Muscle layer of duodenum (tissue), 2 donors: ENCODE results near the gene SPATA18.

Experiments
- H3K27ac ChIP-seq: one replicate; pipeline ENCODE4 v1.7.0; 2013; ENCODE audit warnings: mild to moderate bottlenecking, low read length
- H3K27me3 ChIP-seq: one replicate; pipeline ENCODE4 v1.7.0; 2013; ENCODE audit warnings: low read depth, mild to moderate bottlenecking, control low read depth, low read length
- H3K36me3 ChIP-seq, 2 donors: one replicate each; pipeline ENCODE4 v1.7.0; 2013; ENCODE audit warnings: low read length in 2 of 2, control low read depth in 1 of 2, mild to moderate bottlenecking in 1 of 2; ENCODE audit not compliant: insufficient read depth in 2 of 2, control insufficient read depth in 1 of 2
- H3K4me1 ChIP-seq, 2 donors: one replicate each; pipeline ENCODE4 v1.7.0; 2013; ENCODE audit warnings: low read length in 2 of 2, mild to moderate bottlenecking in 2 of 2, control low read depth in 1 of 2, moderate library complexity in 1 of 2; ENCODE audit not compliant: insufficient read depth in 2 of 2, control insufficient read depth in 1 of 2
- H3K4me3 ChIP-seq, 2 donors: one replicate each; pipeline ENCODE4 v1.7.0; 2013; ENCODE audit warnings: low read length in 2 of 2, low read depth in 1 of 2, mild to moderate bottlenecking in 1 of 2
- H3K9me3 ChIP-seq, 2 donors: one replicate each; pipeline ENCODE4 v1.7.0; 2013; ENCODE audit warnings: low read length in 2 of 2, control low read depth in 1 of 2, mild to moderate bottlenecking in 1 of 2; ENCODE audit not compliant: control insufficient read depth in 1 of 2
- donor health status: healthy.

Gene SPATA18

DNA sequence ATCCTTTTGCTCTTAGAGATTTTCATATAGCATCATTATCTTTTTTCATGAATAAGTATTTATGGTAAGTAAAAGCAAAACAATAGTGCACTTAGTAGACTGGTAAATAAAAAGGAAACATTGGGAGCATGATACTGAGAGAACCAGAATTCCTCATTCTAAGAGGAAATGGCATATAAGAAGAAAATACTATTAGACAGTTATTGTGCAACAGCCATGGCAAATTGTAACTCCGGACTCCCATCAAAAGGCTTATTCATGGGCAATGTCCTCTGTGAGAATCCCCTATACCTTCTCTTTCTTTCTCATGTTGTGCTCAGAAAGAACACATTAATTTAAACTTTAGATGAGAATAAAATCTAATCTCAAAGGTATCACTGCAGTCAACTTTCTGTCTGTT is 42.4 kb downstream of the SPATA18 start:
- Histone ChIP-seq H3K36me3 (no peaks in the 10 kb centered on the region), H3K4me3 (no peak overlapping the region), H3K27me3 (no peaks in the 10 kb centered on the region), H3K4me1 (no peaks in the 10 kb centered on the region), H3K27ac (no peak overlapping the region), H3K9me3 (no peaks in the 10 kb centered on the region)

DNA sequence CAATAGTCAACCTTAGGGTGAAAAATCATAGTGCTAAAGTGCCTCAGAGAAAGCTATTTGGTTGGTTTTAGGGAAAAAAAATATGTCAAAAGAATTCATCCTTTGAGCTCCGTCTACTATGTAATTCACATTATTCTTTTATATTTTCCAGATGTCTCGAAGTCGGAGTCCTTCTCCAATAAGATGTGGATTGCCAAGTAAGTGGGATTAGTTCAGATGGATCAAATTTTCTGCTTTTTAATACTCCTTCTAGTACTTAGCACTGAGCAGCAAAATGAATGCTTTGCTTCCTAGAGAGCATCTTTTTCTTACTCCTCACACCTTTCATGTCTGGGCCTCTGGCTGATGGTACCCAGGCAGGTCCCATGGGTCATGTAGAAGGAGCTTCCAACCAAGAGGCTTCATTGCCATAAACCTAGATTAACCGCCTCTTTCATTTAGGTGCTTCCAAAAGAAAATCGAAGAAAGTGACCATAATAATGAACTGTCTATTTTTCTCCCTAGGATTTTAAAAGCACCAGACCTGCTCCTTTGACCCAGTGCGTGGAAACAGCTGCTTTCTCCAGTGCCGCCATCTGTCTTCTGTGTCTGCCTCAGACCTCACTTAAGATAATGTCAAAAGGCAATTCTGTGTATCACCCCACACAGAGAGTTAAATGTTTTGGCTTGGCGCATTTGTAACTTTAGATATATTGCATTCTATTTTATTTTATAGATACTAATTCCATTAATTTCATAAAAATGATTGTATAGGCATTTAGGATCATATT is 43.5 kb downstream of the SPATA18 start:
- H3K9me3 ChIP-seq = no peaks in the 10 kb centered on the region
- H3K36me3 ChIP-seq = no peaks in the 10 kb centered on the region

DNA sequence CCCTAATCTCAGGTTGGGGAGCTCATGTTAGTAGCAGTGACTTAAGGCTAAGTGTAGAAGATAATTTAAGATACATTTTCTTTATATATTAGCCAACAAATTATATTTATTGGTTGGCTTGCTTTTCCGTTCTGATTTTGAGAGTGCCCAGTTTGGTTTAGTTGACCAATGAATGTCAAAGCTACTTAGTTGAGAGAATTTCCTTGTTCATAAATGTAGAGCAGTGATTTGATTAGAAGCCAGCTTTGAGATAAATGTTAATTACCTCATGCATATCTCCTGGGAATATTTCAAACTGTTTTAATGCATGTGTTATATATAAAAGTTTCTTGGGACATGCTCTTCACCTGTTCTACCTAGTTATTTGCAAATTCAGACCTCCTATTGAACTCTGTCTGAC is 44.3 kb downstream of the SPATA18 start:
- H3K27ac ChIP-seq = no peak overlapping the region
- no peaks in the 10 kb centered on the region for H3K36me3 ChIP-seq
- no peaks in the 10 kb centered on the region for H3K4me1 ChIP-seq
- H3K9me3 ChIP-seq = no peaks in the 10 kb centered on the region
- no peaks in the 10 kb centered on the region for H3K27me3 ChIP-seq
- H3K4me3 ChIP-seq = no peak overlapping the region

More for the DNA sequence above, 43.5 kb downstream of the SPATA18 start:
- Histone ChIP-seq H3K27ac (no peak overlapping the region), H3K4me1 (no peaks in the 10 kb centered on the region), H3K4me3 (no peak overlapping the region), H3K27me3 (no peaks in the 10 kb centered on the region)

DNA sequence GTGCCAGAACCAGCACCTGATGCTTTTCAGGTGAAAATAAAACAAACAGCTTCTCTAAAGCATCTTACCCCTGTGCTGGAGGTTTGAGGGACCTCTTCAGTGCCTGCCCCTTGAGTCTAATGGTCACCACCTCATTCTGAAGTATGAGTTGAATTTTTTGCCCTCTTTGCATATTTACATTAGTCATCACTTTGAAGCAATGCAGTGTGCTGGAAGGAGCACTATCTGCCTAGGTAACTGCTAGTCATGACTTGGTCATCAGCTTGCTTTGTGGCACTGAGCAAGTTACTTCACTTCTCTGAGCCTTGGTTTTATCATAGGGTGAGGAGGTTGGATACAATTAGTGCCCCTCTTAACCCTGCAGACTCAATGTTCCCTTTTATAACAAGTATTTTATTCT is 44.9 kb downstream of the SPATA18 start:
- Histone ChIP-seq H3K4me1 (no peaks in the 10 kb centered on the region), H3K4me3 (no peak overlapping the region), H3K27me3 (no peaks in the 10 kb centered on the region), H3K27ac (no peak overlapping the region), H3K9me3 (no peaks in the 10 kb centered on the region), H3K36me3 (no peaks in the 10 kb centered on the region)

DNA sequence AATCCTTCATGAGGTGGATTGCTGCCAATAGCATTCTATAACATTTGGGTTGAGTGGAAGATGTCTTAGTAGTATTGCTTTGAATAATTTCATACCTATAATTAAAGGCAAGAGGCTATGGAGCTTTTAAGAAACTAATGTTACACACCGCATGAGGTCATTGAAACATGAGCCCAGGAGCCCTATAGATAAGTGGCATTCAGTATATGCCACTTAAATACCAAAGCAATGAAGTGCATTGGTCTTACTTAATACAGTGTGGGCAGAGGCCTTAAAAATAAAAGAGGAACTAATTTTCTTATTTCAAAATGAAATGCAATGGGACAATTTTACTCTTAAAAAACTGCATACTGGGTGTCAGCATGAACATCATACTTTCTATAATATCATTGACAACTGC is 47.5 kb downstream of the SPATA18 start:
- no peaks in the 10 kb centered on the region for H3K36me3 ChIP-seq

DNA sequence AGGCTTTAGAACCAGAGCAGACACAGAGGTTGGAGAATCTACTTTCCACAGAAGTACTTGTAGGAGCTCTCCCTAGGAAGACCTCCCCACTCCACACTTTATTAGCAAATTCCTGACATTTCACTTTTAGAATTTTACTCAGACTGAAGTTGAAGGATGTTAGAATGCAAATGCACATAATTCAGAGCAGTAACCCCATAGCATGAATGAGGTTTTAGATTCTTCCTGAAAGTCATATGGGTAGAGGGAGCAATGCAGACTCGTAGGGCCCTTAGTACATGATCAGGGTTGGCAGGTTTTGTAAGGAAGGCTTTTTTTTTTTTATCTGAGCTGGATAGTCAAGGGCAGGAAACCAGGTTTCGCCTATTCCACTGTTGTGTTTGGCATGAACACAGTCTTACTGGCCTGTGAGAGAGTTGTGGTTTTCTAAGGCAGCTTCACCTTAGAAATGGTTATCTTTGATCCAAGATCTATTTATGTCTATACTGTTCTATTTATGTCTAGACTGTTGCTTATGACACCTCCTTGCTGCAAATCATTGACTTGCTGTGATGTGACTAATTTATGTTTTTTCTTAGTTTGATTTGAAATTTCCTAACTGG is 48.9 kb downstream of the SPATA18 start:
- H3K27ac ChIP-seq = no peak overlapping the region
- H3K36me3 ChIP-seq = no peaks in the 10 kb centered on the region
- no peaks in the 10 kb centered on the region for H3K9me3 ChIP-seq
- H3K4me3 ChIP-seq = no peak overlapping the region
- no peaks in the 10 kb centered on the region for H3K27me3 ChIP-seq
- H3K4me1 ChIP-seq = no peaks in the 10 kb centered on the region

More for the DNA sequence above, 47.5 kb downstream of the SPATA18 start:
- Histone ChIP-seq H3K9me3 (no peaks in the 10 kb centered on the region), H3K27ac (no peak overlapping the region), H3K4me3 (no peak overlapping the region), H3K27me3 (no peaks in the 10 kb centered on the region), H3K4me1 (no peaks in the 10 kb centered on the region)

DNA sequence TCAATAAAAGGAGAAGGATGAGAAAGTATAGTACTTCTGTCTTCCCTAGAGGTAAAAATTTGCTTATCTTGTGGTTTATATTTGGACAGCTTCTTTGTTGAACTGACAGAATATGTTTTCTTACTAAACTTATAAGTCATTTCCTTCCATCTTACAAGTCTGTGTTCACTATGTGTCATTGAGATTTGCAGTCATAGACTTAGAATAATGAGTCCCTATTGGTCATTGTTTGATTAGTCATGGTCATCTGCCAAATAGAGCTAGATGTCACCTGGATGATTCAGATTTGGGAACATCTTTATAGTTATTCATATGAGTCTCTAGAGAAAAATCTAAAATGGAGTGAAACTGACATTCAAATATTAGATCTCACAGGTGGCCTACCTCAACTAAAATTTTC is 51.5 kb downstream of the SPATA18 start:
- Histone ChIP-seq H3K9me3 (no peaks in the 10 kb centered on the region), H3K27ac (no peak overlapping the region), H3K4me3 (no peak overlapping the region), H3K36me3 (no peaks in the 10 kb centered on the region), H3K27me3 (no peaks in the 10 kb centered on the region), H3K4me1 (no peaks in the 10 kb centered on the region)

DNA sequence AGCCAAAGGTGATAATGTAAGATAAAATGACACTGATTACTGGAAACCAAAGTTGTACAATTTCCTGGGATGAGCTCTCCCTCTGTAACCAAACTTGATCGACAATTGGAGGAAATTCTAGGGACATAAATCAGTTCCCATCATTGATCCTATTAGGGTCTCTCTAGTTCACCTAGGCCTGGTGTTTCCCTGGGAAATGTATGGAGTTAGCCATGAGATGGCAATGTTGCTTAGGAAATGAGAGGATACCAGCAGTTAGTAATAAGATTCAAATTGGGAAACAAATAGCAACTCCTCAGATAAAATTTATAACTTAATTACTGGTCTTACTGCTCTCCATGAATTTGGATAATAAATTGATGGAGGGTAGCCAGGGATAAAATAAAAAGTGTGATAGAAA is 52.2 kb downstream of the SPATA18 start:
- Histone ChIP-seq H3K36me3 (no peaks in the 10 kb centered on the region), H3K4me3 (no peak overlapping the region), H3K27me3 (no peaks in the 10 kb centered on the region), H3K27ac (no peak overlapping the region), H3K9me3 (no peaks in the 10 kb centered on the region), H3K4me1 (no peaks in the 10 kb centered on the region)

DNA sequence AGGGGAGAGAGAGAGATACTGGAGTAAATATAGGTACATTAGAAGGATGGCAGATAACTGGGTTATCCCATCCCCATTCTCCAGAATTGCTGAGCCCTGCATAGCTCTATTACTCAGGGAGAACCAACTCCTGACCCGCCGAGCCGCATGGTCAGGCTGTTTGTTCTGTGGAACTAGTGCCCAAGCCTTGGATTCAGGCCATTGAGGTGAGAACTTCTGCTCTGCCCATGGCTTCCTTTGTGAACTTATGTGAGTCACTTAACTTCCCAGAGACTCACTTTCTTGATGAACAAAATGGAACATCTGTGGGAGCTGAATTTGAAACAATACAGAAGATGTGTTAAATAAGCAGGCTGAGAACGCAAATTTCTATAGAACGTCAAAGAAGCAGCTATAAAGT is 54.2 kb downstream of the SPATA18 start:
- Histone ChIP-seq H3K36me3 (no peaks in the 10 kb centered on the region), H3K27ac (no peak overlapping the region), H3K4me1 (no peaks in the 10 kb centered on the region), H3K27me3 (no peaks in the 10 kb centered on the region), H3K9me3 (peaks cover 0 to 3% of the 10 kb centered on the region in 2 donors), H3K4me3 (no peak overlapping the region)

DNA sequence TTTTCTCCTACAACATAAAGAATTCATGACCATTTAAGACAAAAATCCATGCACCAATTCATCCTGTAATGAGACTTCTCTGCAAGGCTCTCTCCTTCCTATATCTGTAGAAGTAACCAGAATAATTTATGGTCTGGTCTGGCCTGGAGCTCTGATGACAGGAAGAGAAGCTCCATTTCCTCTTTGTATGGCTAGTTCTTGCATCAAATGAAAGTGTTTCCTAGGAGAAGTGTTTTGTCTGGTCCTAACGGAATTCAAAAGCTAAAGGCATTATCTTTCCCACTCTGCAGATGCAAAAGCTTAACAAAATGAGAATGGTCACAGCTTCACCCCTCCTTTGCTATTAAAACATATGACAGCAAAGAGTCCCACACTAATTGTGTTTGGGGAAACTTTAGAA is 55.1 kb downstream of the SPATA18 start:
- Histone ChIP-seq H3K9me3 (peaks cover 0 to 3% of the 10 kb centered on the region in 2 donors), H3K27ac (no peak overlapping the region), H3K27me3 (no peaks in the 10 kb centered on the region), H3K36me3 (no peaks in the 10 kb centered on the region), H3K4me1 (no peaks in the 10 kb centered on the region), H3K4me3 (no peak overlapping the region)

DNA sequence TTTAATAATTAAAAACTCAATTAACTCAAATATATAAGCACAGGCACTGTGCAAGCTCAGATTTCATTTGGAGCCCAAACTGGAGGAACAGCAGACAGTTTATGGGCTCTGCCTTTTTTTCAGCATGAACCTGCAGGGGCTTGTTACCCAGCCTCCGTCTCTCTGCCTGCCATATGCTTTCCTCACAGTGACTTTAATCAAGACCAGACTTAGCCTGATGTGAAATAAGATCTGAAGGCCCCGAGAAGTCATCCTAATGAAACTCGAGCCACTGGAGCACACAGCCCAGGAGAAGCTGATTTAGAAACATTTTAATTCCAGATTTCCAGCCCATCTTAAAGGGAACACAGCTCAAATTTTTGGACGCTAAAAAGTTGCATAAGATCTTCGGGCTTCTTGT is 55.6 kb downstream of the SPATA18 start:
- Histone ChIP-seq H3K4me3 (no peak overlapping the region), H3K27me3 (no peaks in the 10 kb centered on the region), H3K9me3 (peaks cover 0 to 3% of the 10 kb centered on the region in 2 donors), H3K27ac (no peak overlapping the region), H3K36me3 (no peaks in the 10 kb centered on the region), H3K4me1 (no peaks in the 10 kb centered on the region)

DNA sequence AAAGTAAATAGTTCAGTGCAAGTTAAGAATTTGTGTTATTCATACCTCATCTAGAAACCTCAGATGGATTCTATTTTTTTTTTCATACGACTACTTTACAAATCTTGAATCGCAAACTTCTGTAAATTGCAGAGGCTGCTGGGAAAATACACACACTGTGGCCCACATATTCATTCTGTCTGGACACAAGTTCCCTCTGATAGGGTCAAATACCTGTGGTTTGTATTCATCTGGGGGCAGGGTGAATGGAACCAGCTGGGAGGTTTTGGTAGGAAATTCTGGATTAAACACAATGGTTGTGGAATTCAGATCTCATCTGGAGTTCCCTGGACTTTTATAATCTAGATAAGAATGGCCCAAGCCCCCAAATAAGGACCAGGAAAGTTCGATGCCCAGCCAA is 56.2 kb downstream of the SPATA18 start:
- no peaks in the 10 kb centered on the region for H3K27me3 ChIP-seq
- no peak overlapping the region for H3K4me3 ChIP-seq
- H3K36me3 ChIP-seq = no peaks in the 10 kb centered on the region
- H3K4me1 ChIP-seq = no peaks in the 10 kb centered on the region
- peaks cover 0 to 3% of the 10 kb centered on the region in 2 donors for H3K9me3 ChIP-seq
- H3K27ac ChIP-seq = no peak overlapping the region
